ENCODE results near the gene LYPD5.

DNA sequence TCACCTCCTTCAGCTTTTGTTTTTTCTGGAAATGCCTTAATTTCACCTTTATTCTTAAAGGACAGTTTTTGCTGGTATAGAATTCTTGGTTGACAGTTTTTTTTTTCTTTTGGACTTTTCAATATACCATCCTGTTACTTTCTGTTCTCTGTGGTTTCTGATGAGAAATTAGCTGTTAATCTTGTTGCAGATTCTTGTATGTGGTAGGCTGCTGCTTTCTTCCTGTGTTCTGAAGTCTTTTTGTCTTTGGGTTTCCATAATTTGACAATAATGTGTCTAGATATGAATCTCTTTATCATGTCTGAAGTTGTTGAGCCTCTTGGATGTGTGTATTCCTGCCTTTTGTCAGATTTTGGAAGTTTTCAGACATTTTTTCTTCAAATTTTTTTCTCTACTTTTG, 36.9 kb upstream of the LYPD5 start:
- no peak for TF ChIP-seq EZH2 (IDR thresholded peaks at IDR 0.05; ENCODE audit: insufficient read depth, low read length)
- TF ChIP-seq, protein P1, sequence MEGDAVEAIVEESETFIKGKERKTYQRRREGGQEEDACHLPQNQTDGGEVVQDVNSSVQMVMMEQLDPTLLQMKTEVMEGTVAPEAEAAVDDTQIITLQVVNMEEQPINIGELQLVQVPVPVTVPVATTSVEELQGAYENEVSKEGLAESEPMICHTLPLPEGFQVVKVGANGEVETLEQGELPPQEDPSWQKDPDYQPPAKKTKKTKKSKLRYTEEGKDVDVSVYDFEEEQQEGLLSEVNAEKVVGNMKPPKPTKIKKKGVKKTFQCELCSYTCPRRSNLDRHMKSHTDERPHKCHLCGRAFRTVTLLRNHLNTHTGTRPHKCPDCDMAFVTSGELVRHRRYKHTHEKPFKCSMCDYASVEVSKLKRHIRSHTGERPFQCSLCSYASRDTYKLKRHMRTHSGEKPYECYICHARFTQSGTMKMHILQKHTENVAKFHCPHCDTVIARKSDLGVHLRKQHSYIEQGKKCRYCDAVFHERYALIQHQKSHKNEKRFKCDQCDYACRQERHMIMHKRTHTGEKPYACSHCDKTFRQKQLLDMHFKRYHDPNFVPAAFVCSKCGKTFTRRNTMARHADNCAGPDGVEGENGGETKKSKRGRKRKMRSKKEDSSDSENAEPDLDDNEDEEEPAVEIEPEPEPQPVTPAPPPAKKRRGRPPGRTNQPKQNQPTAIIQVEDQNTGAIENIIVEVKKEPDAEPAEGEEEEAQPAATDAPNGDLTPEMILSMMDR (IDR thresholded peaks at IDR 0.05; ENCODE audit: insufficient read depth, low read depth, low read length): no peak

All from astrocyte (in vitro differentiated cells and primary cell).